Neuron (in vitro differentiated cells): Measurements from ENCODE around the gene NPAS3.

Experiments
- H2AFZ ChIP-seq: one replicate; pipeline ENCODE4 v1.6.1; 2013; ENCODE audit warnings: low read depth, mild to moderate bottlenecking, inconsistent platforms, low read length, moderate library complexity
- H3K27me3 ChIP-seq: one replicate; pipeline ENCODE4 v1.6.1; 2013; ENCODE audit warnings: low read length; ENCODE audit not compliant: insufficient read depth
- H3K36me3 ChIP-seq: one replicate; pipeline ENCODE4 v1.6.1; 2013; ENCODE audit warnings: low read length; ENCODE audit not compliant: insufficient read depth
- H3K4me1 ChIP-seq: one replicate; pipeline ENCODE4 v1.6.1; 2013; ENCODE audit warnings: low read length; ENCODE audit not compliant: insufficient read depth
- H3K4me3 ChIP-seq: 2 replicates; pipeline ENCODE4 v1.5.1; 2013; ENCODE audit warnings: mild to moderate bottlenecking, low read length, moderate library complexity
- H3K9me3 ChIP-seq: one replicate; pipeline ENCODE4 v1.6.1; 2013; ENCODE audit warnings: low read length

NPAS3 gene

DNA sequence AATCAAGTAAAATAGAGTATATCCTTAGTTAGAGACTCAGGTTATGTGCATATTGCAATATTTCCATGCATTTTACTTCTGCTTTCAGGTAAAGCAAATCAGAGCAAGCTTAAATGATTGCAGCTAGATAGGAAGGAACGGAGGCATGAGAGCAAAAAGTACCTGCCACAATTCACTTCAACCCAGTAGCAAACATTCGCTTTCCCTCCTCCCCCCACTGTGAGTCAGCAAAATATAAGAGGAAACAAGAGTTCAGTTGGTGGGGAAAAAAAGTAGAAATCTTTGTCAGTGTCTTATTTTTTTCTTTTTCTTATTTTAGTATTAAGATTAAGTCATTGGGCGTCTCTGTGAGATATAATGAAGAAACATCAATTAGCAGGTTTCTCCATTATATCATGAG is 475.4 kb downstream of the NPAS3 start:
- Histone ChIP-seq H2AFZ (no peak overlapping the region), H3K36me3 (peaks cover 9% of the 10 kb centered on the region), H3K4me1 (no peaks in the 10 kb centered on the region), H3K9me3 (no peaks in the 10 kb centered on the region), H3K4me3 (no peak overlapping the region), H3K27me3 (no peaks in the 10 kb centered on the region)

DNA sequence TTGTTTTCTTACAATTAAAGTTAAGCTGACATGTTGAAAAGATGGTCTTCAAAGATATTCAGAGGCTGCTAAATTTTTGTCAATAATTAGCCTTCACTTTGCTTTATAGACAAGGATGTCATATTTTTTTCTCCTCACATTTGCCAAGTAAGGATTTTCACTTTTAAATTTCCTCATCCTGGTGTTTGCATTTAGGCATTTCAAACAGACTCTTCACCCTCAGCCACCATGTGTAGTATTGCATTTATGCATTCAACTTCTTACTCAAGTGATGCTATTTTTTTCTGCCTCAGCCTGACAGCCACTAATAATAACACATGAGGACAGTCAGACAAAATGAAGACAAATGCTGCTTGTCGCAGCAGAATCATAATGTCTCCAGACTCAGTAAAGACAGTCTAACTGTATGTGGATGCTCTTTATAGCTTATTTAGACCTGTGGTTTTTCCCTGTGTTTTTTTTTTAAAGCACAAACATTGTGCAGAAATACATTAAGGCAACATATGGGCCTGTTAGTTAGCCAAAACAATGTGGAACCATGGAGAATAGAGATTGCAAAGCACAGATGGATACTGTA is 481.5 kb downstream of the NPAS3 start:
- Histone ChIP-seq H3K9me3 (no peaks in the 10 kb centered on the region), H3K36me3 (no peaks in the 10 kb centered on the region), H3K4me3 (no peak overlapping the region), H3K27me3 (no peaks in the 10 kb centered on the region), H2AFZ (no peak overlapping the region), H3K4me1 (no peaks in the 10 kb centered on the region)

DNA sequence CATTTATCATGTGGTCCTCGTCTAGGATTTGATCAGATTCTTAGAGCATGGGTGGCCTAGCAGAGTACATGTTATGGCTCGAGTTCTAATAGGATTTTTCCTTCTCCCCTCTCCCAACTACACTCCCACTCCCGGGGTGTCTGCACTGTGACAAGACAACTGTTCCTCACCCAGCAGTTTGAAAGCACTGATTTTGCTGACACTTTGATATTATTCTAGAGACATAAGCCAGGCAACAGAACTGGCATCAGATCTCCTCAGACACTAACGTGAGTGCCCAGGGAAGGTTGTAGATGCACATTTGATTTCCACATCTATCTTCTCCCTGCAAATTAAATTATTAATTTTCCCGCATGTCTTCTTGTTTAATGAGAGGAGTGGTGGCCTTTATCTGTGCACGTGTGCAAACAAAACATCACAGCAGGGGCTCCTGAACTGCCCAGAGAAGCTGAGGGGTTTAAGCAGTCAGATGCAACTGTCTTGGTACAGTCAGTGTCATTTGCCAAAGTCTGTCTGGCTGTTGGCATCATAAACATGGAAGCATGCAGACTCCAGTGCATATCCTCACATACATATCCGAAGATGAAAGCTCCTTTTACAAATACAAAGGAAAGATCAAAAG is 491.8 kb downstream of the NPAS3 start:
- no peaks in the 10 kb centered on the region for H3K27me3 ChIP-seq
- no peak overlapping the region for H3K4me3 ChIP-seq
- no peak overlapping the region for H2AFZ ChIP-seq
- no peaks in the 10 kb centered on the region for H3K9me3 ChIP-seq
- no peaks in the 10 kb centered on the region for H3K36me3 ChIP-seq
- H3K4me1 ChIP-seq: peaks cover 12% of the 10 kb centered on the region

DNA sequence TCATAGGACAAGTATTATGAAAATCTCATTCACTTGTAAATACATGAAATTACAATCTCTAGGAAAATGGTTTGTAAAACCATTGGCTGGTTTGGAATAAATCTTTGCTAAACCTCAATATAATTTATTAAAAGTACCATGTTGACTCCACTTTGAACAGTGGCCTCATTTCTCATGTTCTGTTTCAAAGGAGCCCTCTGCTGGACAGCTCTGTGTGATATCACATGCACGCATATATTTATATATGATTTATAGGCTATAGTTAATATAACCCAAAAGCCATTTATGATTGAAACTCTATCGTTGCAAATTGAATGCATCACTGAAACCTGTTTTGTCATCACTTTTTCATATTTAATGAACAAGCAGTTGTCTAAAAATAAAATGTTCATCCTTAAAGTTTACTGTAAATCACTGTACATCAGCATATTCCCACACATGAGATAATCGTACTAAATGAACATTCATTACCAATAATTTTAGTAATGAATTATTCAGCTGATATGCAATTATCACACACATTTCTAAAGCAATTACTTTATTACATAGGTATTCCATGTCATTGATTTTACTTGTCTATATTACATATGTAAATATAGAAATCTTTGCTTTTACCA is 493.8 kb downstream of the NPAS3 start:
- H3K27me3 ChIP-seq: no peaks in the 10 kb centered on the region
- H3K9me3 ChIP-seq: no peaks in the 10 kb centered on the region
- peaks cover 12% of the 10 kb centered on the region for H3K4me1 ChIP-seq
- no peak overlapping the region for H3K4me3 ChIP-seq
- H2AFZ ChIP-seq: no peak overlapping the region
- H3K36me3 ChIP-seq: no peaks in the 10 kb centered on the region

DNA sequence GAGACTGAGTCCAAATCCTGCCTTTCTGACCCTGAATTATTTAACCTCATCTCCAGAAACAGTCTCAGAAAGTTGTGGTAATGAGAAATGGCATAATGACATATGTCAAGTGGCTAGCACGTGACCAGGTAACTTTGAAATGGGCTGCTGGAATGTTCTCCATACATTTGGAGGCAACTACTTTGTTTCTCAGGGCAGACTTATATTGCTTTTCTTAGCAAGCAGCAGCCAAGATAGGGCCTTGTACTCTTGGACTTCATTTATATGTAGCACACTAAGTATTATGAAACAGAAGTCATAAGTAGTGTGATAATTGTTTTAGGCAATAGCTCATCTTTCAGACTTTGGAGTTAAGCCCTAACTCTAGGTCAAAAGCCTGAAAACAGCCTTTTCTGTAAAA is 494.7 kb downstream of the NPAS3 start:
- no peaks in the 10 kb centered on the region for H3K27me3 ChIP-seq
- no peak overlapping the region for H3K4me3 ChIP-seq
- no peaks in the 10 kb centered on the region for H3K36me3 ChIP-seq
- H3K9me3 ChIP-seq: no peaks in the 10 kb centered on the region
- H3K4me1 ChIP-seq: peaks cover 12% of the 10 kb centered on the region
- H2AFZ ChIP-seq: no peak overlapping the region

DNA sequence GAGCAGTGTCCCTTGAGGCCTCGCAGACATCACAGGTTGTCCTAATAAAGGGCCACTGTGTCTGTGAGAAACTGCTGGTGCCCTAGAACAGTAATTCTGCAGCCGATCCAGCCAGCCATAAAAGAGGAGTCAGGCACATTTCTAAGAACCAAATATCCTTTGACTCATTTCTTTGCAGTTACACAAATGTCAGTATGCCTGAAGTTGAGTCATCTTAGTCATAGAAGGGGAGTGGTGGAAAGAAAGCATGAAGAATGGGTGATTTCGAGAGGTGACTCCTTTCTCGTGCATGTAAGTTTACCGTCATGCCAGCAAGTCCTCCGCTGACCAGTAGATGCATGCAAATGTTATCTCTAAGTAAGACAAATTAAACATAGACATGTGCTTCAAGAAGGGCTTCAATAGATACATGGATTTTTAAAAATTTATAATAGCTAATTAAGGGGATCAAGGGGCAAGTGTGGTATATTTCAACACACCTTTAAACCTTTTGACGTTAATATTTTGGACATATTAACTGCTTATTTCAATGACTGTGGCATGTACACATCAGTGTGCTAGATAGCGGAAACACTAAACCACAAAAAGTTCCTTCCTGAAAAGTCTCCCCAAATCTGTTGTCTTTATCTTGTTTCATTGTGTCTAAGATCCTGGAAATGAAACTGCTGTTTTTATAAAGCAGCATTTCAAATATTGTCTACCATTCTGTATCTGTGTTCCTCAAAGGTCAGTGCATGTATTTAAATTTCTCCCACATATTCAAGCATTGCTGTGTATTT is 497.4 kb downstream of the NPAS3 start:
- Histone ChIP-seq H3K4me1 (no peaks in the 10 kb centered on the region), H3K36me3 (no peaks in the 10 kb centered on the region), H3K27me3 (no peaks in the 10 kb centered on the region), H2AFZ (no peak overlapping the region), H3K4me3 (no peak overlapping the region), H3K9me3 (no peaks in the 10 kb centered on the region)

DNA sequence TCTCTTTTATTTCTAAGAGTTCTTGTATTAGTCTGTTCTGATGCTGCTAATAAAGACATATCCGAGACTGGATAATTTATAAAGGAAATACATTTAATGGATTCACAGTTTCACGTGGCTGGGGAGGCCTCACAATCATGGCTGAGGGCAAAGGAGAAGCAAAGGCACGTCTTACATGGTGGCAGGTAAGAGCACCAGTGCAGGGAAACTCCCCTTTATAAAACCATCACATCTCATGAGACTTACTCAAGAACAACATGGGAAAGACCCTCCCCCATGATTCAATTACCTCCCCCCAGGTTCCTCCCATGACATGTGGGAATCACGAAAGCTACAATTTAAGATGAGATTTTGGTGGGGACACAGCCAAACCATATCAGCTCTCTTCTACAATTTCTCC is 503.0 kb downstream of the NPAS3 start:
- H3K27me3 ChIP-seq: no peaks in the 10 kb centered on the region
- H3K9me3 ChIP-seq: no peaks in the 10 kb centered on the region
- H3K4me1 ChIP-seq: no peaks in the 10 kb centered on the region
- no peak overlapping the region for H2AFZ ChIP-seq
- no peak overlapping the region for H3K4me3 ChIP-seq
- no peaks in the 10 kb centered on the region for H3K36me3 ChIP-seq

DNA sequence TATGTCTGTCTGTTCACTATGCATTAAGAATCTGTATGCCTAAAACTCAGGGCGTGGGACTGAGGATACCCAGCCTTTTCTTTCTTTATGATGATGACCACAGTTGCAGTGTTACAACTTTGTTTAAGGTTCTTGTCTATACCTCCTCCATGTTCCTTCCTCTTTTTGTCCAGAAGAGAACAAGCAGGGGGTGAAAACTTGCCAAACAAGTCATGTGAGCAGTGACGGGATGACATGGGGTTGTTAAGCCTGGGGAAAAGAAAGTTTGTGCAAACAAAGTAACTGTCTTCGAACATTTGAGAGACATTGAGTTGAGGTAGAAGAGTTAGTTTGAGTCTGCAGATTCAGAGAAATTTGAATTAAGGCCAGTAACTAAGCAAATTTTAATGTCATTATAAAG is 505.5 kb downstream of the NPAS3 start:
- Histone ChIP-seq H3K4me1 (no peaks in the 10 kb centered on the region), H3K9me3 (no peaks in the 10 kb centered on the region), H2AFZ (no peak overlapping the region), H3K36me3 (no peaks in the 10 kb centered on the region), H3K27me3 (no peaks in the 10 kb centered on the region), H3K4me3 (no peak overlapping the region)

DNA sequence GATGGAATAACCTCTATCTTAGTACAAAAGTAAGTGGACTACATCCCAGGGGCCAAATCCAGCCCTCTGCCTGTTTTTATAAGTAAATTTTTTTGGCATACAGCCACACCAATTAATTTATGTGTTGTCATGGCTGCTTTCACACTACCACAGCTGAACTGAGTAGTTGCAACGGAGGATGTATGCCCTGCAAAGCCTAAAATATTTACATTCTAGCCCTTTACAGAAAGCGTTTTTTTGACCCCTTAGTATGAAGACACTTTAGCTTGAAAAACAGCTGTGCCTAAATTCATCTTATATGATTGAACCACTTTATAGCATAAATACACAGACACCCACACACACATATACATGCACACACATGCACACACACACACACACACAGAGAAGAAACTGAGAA is 510.6 kb downstream of the NPAS3 start:
- no peak overlapping the region for H2AFZ ChIP-seq
- H3K27me3 ChIP-seq: no peaks in the 10 kb centered on the region
- H3K9me3 ChIP-seq: no peaks in the 10 kb centered on the region
- no peaks in the 10 kb centered on the region for H3K36me3 ChIP-seq
- no peak overlapping the region for H3K4me3 ChIP-seq
- peaks cover 7% of the 10 kb centered on the region for H3K4me1 ChIP-seq

DNA sequence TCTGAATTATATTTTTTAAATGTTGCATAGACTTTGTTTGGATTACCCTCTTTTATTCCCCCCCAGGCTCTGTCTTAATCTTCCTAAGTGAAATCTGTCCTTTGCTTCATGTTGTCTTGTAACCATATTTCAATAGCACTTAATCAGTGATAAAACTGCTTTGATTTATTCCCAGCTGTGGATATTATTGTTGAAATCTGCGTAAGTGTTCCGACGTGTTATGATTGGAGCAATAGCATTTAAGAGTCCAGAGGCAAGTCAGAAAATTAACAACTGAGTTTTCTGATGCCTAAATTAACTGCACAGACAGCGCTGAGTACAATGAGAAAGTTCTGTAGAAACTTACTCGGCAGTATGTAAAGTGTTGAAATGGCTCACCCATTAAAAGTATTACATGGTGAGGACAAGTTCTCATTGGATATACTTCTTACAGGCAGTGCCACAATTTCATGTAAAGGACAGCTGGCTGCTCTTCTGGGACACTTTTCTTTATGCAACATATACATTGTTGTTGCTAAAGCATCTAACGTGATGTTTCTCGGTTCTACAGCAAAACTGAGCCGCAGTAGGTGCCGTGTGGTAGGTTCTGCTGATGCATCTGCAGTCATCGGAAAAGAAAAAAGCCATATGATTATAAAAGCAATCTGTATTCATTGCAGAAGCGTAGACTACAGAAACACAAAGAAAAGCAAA is 511.2 kb downstream of the NPAS3 start:
- H3K4me1 ChIP-seq: peaks cover 7% of the 10 kb centered on the region
- no peaks in the 10 kb centered on the region for H3K9me3 ChIP-seq
- H3K27me3 ChIP-seq: no peaks in the 10 kb centered on the region
- no peak overlapping the region for H3K4me3 ChIP-seq
- H2AFZ ChIP-seq: no peak overlapping the region
- H3K36me3 ChIP-seq: no peaks in the 10 kb centered on the region

DNA sequence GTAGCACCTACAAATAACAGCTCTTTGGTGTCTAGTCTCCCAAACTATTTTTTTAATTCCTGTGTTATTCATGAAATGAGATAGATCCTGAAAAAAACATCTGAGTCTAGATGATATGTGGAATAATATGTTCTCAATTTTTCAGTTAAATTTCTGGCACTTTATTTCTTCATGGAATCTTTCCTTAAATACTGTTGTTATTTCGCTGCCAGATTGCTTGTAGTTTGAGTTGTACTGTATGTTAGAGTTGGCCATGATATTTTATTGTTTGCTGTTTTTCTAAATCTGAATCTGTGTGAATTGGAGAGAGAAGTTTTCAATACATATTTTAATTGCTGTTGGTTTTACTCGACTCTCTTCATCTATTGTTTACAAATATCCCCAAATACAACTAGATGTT is 511.7 kb downstream of the NPAS3 start:
- Histone ChIP-seq H3K9me3 (no peaks in the 10 kb centered on the region), H2AFZ (no peak overlapping the region), H3K27me3 (no peaks in the 10 kb centered on the region), H3K4me1 (peaks cover 7% of the 10 kb centered on the region), H3K36me3 (no peaks in the 10 kb centered on the region), H3K4me3 (no peak overlapping the region)

DNA sequence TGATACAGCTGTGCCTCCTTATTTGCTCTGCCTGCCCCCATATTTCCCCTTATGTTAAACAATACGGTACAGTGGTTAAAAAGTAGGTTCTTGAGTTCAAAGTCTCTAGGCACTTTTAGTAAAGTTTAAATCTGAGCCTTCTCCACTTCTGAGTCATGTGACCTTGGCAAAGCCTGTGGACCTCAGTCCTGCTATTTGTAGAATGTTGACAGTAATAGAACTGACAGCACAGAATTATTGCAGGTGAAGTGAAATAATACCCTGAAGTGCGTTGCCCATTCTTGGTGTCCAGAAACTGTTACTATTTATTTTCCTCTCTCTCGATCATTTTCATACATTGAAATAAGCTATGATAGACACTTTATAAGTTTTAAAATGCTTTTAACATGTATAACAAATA is 512.5 kb downstream of the NPAS3 start:
- no peaks in the 10 kb centered on the region for H3K36me3 ChIP-seq
- no peaks in the 10 kb centered on the region for H3K27me3 ChIP-seq
- H3K4me1 ChIP-seq: peaks cover 7% of the 10 kb centered on the region
- H3K4me3 ChIP-seq: no peak overlapping the region
- no peak overlapping the region for H2AFZ ChIP-seq
- no peaks in the 10 kb centered on the region for H3K9me3 ChIP-seq

DNA sequence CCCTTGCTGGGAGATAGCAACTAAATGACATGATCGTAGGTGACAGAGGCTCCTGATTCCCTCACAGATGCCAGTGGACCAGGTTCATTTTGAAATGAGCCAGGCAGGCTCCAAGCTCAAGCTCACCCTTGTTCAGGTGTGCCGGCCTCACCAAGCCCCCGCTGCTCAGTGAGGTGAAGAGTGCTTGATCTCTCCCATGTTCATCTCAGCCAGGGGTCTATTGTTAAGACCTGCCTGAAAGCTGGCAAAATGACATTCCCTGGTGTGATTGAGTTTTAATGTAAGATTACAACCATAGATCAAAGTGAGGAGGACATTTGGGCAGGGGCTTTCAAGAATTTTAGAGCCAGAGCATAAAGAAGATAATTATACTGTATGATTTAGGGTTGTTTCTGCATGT is 514.3 kb downstream of the NPAS3 start:
- H3K9me3 ChIP-seq: no peaks in the 10 kb centered on the region
- no peak overlapping the region for H2AFZ ChIP-seq
- no peaks in the 10 kb centered on the region for H3K27me3 ChIP-seq
- no peaks in the 10 kb centered on the region for H3K36me3 ChIP-seq
- H3K4me1 ChIP-seq: peaks cover 7% of the 10 kb centered on the region
- H3K4me3 ChIP-seq: no peak overlapping the region
